ENCODE data around the gene CDC42BPA.

DNA sequence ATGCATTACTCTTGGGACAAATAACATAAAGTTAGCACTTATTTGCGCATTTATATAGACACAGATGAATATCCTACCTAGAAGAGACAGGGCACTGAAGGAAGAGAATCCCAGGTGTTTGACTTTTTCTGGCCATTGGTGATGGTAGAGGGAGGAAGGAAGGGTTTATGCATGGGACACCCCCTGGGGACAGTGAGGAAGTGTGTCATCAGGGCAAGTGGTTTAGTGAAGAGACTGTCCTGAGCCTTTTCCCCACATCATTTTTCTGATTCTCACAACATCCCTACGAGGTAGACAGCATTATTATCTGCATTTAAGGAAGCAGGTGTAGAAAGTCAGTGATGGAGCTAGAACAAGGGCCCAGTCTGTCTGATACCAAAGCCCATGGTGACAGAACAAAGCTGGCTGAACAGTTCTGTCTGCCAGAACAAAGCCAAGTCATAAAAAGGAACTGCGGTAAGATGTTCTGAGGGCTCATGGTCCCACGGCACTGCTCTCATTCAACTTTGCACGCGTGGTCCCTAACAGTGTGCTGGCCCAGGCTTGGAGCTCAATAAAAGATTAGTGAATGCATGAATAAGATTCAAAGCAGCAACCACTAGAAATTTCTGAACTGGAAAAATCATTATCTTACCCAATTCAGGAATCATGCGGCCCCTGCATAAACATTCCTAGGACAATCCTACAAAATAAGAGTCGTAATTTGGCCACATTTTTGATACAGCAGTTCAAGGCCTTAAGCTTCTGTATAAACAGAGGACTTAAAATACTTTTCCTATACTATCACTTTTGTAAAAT is 12.2 kb upstream of the CDC42BPA start:
- TF ChIP-seq BHLHE40 (IDR thresholded peaks at IDR 0.05; ENCODE audit: borderline replicate concordance) (no peak), LEF1 (IDR thresholded peaks at IDR 0.05; ENCODE audit: borderline replicate concordance) (no peak), FOXM1 (IDR thresholded peaks at IDR 0.05; ENCODE audit: borderline replicate concordance) (no peak), FOXA1 (IDR thresholded peaks at IDR 0.05) (no peak), ELF4 (IDR thresholded peaks at IDR 0.05) (no peak)
